ENCODE results near the gene APIP. TPM values are rescaled to one million over a fixed set of nuclear protein-coding genes. Genes with fewer than 3 reads are reported as not detected.

The APIP gene
- total RNA-seq, 1 donor: 27.5 TPM

DNA sequence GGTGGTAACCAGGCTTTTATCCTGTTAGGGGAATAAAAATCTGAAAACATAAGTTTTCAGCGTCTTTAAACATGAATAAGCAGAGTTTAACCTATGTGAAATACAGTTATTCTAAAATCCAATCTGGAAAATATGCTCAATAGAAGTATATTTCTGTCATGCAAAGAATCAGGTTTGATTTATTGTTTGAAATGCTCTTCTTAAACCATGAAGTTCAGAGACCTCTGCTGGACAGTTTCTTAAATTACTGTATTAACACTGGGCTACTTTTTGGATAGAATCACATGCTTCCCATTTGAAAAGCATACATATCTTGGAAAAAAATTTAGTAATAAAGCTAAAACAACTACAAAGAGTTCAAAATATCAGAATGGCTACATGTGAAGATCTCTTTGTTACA lies 25.4 kb downstream of the APIP start:
- Histone ChIP-seq H3K27me3 (ENCODE audit: insufficient read depth, low read length) (no peaks in the 10 kb centered on the region), H3K27ac (ENCODE audit: low read depth, low read length) (no peak overlapping the region)

DNA sequence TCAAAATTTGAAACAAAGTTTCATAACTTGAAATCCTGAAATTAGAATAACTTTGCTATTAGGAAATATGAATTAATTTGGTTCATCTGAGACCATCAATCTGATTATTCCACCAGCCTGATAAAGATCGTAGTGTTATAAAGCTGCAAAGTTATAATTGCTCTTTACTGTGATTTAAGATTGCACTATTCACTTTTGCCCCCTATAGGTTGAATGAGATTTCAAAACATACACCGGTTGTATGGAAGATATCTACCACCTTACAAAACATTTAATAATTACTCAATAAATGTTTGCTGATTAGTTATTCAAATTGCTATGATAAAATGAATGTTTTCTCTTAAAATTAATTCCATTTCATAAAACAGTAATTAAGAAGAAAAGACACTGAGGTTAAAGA lies 26.1 kb downstream of the APIP start:
- no peak overlapping the region for H3K4me2 ChIP-seq (ENCODE audit: insufficient read depth, low read length)
- no peaks in the 10 kb centered on the region for H4K20me1 ChIP-seq (ENCODE audit: insufficient read depth, low read length)
- no peaks in the 10 kb centered on the region for H3K4me1 ChIP-seq (ENCODE audit: insufficient read depth, low read length)
- no peak overlapping the region for H2AFZ ChIP-seq (ENCODE audit: low read length)
- TF ChIP-seq, protein P1, sequence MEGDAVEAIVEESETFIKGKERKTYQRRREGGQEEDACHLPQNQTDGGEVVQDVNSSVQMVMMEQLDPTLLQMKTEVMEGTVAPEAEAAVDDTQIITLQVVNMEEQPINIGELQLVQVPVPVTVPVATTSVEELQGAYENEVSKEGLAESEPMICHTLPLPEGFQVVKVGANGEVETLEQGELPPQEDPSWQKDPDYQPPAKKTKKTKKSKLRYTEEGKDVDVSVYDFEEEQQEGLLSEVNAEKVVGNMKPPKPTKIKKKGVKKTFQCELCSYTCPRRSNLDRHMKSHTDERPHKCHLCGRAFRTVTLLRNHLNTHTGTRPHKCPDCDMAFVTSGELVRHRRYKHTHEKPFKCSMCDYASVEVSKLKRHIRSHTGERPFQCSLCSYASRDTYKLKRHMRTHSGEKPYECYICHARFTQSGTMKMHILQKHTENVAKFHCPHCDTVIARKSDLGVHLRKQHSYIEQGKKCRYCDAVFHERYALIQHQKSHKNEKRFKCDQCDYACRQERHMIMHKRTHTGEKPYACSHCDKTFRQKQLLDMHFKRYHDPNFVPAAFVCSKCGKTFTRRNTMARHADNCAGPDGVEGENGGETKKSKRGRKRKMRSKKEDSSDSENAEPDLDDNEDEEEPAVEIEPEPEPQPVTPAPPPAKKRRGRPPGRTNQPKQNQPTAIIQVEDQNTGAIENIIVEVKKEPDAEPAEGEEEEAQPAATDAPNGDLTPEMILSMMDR (IDR thresholded peaks at IDR 0.05; ENCODE audit: extremely low read depth, low read depth, low read length): peak; percentile 31
- DNase-seq (ENCODE audit: insufficient read length, low spot score, missing footprints): no peak
- H3K27me3 ChIP-seq (ENCODE audit: insufficient read depth, low read length): no peaks in the 10 kb centered on the region
- H3K27ac ChIP-seq (ENCODE audit: low read depth, low read length): no peak overlapping the region
- H3K4me3 ChIP-seq (ENCODE audit: insufficient read depth, low read length): no peak overlapping the region
- H3K9me3 ChIP-seq (ENCODE audit: low read depth, low read length): no peaks in the 10 kb centered on the region
- H3K79me2 ChIP-seq (ENCODE audit: insufficient read depth, low read length): no peaks in the 10 kb centered on the region
- no peaks in the 10 kb centered on the region for H3K36me3 ChIP-seq (ENCODE audit: insufficient read depth, low read length)

More for the DNA sequence above, 25.4 kb downstream of the APIP start:
- Histone ChIP-seq H3K4me2 (ENCODE audit: insufficient read depth, low read length) (no peak overlapping the region), H3K36me3 (ENCODE audit: insufficient read depth, low read length) (no peaks in the 10 kb centered on the region), H3K79me2 (ENCODE audit: insufficient read depth, low read length) (no peaks in the 10 kb centered on the region), H3K4me3 (ENCODE audit: insufficient read depth, low read length) (no peak overlapping the region), H2AFZ (ENCODE audit: low read length) (no peak overlapping the region), H3K4me1 (ENCODE audit: insufficient read depth, low read length) (no peaks in the 10 kb centered on the region), H4K20me1 (ENCODE audit: insufficient read depth, low read length) (no peaks in the 10 kb centered on the region), H3K9me3 (ENCODE audit: low read depth, low read length) (no peaks in the 10 kb centered on the region)
- peak; percentile 51 for DNase-seq (ENCODE audit: insufficient read length, low spot score, missing footprints)
- TF ChIP-seq, protein P1 (IDR thresholded peaks at IDR 0.05; ENCODE audit: extremely low read depth, low read depth, low read length): peak; percentile 56

DNA sequence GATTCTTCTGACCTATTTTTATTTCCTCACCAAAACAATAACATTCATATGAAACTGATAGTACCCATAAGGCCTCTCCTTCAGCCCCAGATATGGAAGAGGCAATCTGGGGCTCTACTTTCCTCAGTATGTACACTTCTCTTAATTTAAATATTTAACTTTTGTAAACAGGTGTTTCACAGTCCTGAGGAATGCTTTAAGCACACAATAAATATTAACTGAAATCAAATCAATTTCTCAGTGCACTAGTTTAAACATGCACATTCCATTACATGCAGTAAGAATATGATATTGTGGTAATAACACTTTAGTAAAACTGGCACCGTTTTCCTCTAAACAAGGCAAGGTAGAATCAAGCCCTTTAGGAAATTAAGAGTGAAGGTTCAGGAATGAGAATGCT lies 28.9 kb downstream of the APIP start:
- no peaks in the 10 kb centered on the region for H3K79me2 ChIP-seq (ENCODE audit: insufficient read depth, low read length)
- no peak overlapping the region for H3K27ac ChIP-seq (ENCODE audit: low read depth, low read length)
- no peak overlapping the region for H3K4me2 ChIP-seq (ENCODE audit: insufficient read depth, low read length)
- H3K27me3 ChIP-seq (ENCODE audit: insufficient read depth, low read length): no peaks in the 10 kb centered on the region
- DNase-seq (ENCODE audit: insufficient read length, low spot score, missing footprints): no peak
- no peaks in the 10 kb centered on the region for H4K20me1 ChIP-seq (ENCODE audit: insufficient read depth, low read length)
- no peaks in the 10 kb centered on the region for H3K36me3 ChIP-seq (ENCODE audit: insufficient read depth, low read length)
- H2AFZ ChIP-seq (ENCODE audit: low read length): no peak overlapping the region
- TF ChIP-seq, protein P1 (IDR thresholded peaks at IDR 0.05; ENCODE audit: extremely low read depth, low read depth, low read length): no peak
- no peak overlapping the region for H3K4me3 ChIP-seq (ENCODE audit: insufficient read depth, low read length)
- H3K9me3 ChIP-seq (ENCODE audit: low read depth, low read length): no peaks in the 10 kb centered on the region
- no peaks in the 10 kb centered on the region for H3K4me1 ChIP-seq (ENCODE audit: insufficient read depth, low read length)

DNA sequence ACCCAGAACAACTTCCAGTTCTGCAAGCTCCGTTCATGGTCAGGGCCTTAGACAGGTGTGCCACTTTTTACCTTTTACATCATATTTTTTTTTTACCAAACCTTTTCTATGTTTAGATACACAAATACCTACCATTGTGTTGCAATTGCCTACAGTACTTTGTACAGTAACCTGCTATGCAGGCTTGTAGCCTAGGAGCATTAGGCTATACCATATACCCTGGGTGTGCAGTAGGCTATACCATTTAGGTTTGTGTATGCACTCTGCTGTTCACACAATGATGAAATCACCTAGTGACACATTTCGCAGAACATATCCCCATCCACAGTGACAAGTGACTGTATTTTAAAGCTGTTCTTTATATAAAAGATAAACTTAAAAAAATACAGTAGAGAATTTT lies 29.6 kb downstream of the APIP start:
- H3K27ac ChIP-seq (ENCODE audit: low read depth, low read length): no peak overlapping the region
- no peaks in the 10 kb centered on the region for H3K27me3 ChIP-seq (ENCODE audit: insufficient read depth, low read length)
- H2AFZ ChIP-seq (ENCODE audit: low read length): no peak overlapping the region
- DNase-seq (ENCODE audit: insufficient read length, low spot score, missing footprints): no peak
- H3K4me2 ChIP-seq (ENCODE audit: insufficient read depth, low read length): no peak overlapping the region
- H3K36me3 ChIP-seq (ENCODE audit: insufficient read depth, low read length): no peaks in the 10 kb centered on the region
- no peak overlapping the region for H3K4me3 ChIP-seq (ENCODE audit: insufficient read depth, low read length)
- H3K9me3 ChIP-seq (ENCODE audit: low read depth, low read length): no peaks in the 10 kb centered on the region
- no peaks in the 10 kb centered on the region for H4K20me1 ChIP-seq (ENCODE audit: insufficient read depth, low read length)
- TF ChIP-seq, protein P1 (IDR thresholded peaks at IDR 0.05; ENCODE audit: extremely low read depth, low read depth, low read length): no peak
- no peaks in the 10 kb centered on the region for H3K79me2 ChIP-seq (ENCODE audit: insufficient read depth, low read length)
- no peaks in the 10 kb centered on the region for H3K4me1 ChIP-seq (ENCODE audit: insufficient read depth, low read length)
